Measurements from ENCODE around the gene FGD5.

DNA sequence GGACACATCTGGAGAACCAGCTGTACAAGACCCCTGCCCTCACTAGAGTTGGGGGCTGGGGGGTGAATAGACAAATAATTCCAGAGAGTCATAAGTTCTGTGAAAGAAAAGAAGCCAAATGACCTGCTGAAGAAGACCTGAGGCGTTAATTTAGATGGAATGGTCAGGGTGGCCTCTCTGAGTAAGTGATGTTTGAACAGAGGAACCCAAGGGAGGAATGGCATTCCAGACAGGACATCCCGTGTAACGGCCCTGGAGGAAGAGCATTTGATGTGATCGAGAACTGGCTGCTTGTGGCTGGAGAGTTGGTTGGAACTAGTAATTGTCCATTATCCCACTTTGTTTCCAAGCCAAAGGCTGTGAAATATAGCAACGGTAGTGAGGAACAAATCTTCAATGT is 130.4 kb downstream of the FGD5 start:
- TF ChIP-seq CTCF (IDR thresholded peaks at IDR 0.05; ENCODE audit: low read depth, low read length) (no peak), POLR2A (IDR thresholded peaks at IDR 0.05; ENCODE audit: extremely low read depth, insufficient read length) (no peak), MYC (IDR thresholded peaks at IDR 0.05; ENCODE audit: low read depth, low read length) (no peak)
